GM18508 (cell line): ENCODE measurements around the gene C1QBP.
"Not testable (repeated sequence)": the region's sequence is repeated elsewhere in the genome, so short reads cannot be mapped to it uniquely, and the experiment has no call there.

Experiments
- ATAC-seq: cut with Tn5 transposase; IDR thresholded peaks from one replicate; pipeline ENCODE4 v1.9.1; 2021; ENCODE audit warnings: moderate number of reproducible peaks; ENCODE audit not compliant: insufficient read depth, unreplicated experiment

The C1QBP gene

DNA sequence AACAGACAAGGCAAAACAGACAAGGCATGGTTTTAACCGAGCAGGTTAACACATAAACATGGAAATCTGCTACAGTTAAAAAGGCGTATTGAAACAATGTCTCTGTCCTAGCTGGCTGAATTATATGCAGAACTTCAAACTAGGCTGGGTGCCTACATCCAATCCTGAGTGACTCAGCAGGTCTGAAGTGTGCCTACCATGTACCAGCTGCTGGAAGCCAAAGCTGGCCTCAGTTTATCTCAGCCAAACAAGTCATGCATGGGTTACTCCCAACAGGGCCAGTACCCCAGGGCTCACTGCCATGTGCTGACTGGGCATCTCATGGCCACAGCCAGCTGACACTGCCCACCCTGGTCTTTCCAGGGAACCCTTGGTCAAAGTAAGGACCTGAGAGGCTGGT, 4.0 kb downstream of the C1QBP start:
- no peak for ATAC-seq

DNA sequence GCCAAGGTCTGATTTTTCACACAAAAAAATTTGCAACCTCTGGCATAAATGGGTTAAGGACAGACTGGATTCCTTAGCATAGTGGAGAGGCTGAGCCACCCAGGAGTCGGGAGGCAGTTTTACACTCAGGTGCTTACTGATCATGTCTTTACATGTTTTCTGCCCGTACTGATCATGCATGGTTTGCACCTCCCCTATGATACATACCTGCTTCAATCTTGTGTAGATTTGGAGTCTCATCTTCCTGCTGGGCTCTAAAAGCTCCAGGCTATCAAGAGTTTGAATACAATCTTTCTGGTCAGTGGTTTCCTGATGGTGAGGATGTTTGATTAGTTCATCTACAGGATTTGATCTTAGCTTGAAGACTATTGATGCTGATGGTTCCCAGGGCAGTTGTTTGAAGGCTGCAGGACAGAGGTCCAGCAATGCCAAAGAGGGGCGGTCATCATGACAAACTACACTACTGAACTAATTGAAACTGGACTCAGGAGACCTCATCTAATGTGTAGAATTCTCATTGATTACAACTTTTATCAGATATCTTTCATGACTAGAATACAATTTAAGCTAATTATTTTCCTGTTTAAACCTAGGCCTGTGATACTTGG, 6.9 kb downstream of the C1QBP start:
- ATAC-seq, result no peak

DNA sequence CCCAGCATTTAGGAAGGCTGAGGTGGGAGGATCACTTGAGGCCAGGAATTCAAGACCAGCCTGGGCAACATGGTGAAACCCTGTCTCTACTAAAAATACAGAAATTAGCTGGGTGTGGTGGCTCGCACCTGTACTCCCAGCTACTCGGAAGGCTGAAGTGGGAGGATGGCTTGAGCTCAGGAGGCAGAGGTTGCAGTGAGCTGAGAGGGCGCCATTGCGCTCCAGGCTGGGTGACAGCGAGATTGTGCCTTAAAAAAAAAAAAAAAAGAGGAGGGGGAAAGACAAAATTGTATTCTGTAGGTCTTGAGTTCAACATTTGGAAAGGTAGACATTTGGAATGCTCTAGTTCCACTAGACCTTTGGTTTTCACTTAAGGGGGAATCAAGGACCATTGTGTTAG, 7.7 kb downstream of the C1QBP start:
- not testable (repeated sequence) for ATAC-seq

DNA sequence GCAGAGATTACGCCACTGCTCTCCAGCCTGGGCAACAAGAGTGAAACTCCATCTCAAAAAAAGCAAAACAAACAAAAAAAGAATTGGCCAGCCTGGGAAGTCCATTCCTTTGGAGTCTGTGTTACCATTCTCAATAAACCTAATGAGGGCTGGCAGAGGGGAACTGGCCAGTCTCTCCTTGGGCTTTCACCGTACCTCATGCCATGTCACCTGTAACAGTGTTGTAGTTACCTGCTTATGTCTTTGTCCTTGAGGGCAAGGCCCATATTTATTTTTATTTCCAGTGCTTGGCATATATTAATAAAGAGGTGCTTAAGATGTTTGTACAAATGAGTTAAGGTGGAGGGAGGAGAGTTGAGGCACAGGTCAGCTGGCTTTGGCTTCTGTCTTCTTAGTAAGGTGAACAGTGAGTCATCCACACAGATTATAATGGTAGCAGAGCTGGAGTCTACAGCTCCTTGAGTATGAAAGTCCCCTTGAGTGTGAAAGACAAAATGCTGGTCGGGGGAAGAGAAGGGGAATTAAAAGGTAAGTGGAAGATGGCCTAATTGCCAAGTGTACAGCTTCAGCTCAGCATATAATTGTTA, 8.4 kb downstream of the C1QBP start:
- no peak for ATAC-seq

DNA sequence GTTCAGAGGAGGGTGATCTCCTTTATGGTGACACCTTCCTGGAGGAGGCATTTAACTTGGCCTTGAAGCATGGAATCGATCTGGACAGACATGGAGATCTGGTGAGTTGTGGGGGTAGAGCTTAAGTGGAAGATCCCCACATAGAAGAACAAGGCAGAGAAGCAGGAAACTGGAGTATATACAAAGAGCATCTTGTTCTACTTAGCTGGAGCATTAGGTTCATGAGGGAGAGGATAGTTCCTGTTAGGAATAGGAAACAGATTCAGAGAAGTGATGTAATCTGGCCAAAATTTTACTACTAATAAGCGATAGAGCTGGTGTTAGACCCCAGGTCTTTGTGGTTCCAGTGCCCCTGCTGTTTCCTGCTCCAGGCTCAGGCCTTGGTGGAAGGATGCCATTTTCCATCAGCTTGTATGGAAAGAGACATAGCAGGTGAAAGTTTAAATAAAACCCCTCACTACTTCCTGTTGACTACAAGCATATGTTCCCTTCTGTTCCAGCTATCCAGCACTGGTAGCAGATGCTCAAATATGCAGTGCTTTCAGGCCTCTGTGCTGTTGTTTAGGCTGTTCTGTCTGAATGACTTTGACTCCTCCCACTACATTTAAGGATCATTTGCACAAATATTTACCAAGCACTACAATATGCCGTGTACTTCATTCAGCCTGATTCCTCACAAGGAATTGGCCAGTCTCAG, 9.6 kb downstream of the C1QBP start:
- ATAC-seq, result no peak

DNA sequence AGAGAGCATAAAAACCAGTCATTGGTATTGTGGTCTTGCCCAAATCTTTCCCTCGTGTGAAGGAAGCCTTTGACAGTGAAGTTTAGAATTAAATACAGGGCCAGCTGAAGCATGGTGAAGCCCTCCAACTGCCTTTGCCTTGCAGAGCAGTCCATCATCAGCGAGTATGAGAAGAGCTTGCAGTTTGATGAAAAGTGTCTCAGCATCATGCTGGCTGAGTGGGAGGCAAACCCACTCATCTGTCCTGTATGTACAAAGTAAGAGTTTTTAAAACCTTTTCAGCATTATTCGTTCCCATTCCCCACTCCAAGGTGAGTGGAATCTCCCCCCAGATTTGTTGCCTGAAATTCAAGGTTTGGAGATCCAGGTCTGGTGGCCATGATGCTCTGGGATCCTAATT, 13.1 kb downstream of the C1QBP start:
- no peak for ATAC-seq

DNA sequence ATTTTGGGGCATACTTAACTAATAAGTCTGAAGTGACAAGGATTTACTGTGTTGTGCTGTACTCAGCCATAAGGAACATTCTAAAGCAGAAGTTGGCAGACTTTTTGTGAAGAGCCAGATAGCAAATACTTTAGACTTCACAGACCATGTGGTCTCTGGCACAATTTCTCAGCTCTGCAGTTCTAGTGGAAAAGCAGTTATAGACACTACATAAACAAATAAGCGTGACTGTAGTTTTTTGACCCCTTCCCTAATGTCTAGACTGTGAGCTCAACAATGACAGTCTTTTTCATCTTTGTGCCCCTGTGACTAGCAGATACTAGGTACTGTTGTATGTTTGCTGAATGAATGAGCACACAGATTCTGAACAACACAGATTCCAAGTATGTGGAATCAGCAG, 14.0 kb downstream of the C1QBP start:
- no peak for ATAC-seq

DNA sequence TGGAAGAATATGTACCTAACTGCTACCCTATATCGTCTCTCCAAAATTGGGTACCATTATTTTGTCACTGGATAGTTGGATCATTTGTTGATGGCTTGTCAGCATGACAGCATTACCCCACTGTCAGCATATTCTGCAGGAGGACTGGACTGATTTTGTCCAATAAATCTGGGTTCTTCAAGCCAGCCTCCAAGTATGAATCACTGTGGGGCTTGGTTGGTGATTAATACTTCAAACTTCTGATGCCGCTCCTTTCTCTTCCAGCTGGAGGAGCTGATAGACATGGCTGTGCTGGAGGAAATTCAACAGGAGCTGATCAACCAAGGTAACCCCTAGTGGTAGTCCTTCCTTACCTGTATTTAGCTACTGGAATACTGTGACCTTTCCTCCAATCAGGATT, 16.4 kb downstream of the C1QBP start:
- no peak for ATAC-seq

DNA sequence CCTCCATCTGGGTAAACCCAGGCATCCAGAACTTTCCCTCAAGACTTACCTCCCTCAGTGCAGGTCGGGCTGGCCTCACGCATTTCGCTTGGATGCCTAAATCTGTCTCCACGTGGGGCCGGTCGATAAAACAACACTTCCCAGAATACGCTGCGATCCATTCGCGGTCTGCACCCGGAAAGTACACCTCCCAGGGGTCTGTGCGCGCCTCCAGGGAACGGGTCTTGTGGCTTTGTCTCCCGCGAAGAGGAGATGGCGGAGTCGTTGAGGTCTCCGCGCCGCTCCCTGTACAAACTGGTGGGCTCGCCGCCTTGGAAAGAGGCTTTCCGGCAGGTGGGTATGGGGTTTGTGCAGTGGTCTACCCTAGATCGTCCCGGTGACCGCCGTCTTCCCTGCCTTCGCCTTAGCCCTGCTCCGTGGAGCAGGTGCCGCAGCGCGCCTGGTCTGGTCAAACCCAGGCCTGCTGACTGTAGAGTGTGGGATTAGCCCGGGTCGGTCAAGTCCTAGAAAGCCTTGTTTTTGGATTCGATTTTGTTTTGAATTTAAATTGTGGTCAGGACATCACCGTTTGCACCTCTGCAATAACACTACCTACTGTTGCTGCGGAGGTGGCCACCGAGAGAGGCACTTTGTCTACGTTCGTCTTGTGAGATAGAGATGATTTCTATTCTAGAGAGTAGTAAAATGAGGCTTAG, 18.8 kb downstream of the C1QBP start, which contains the start of gene RPAIN:
TSS of gene RPAIN (plus strand) at position 224 of the 695 bp plus-strand sequence. CDS start at position 253, 29 bp downstream.
- ATAC-seq, result peak; percentile 36

DNA sequence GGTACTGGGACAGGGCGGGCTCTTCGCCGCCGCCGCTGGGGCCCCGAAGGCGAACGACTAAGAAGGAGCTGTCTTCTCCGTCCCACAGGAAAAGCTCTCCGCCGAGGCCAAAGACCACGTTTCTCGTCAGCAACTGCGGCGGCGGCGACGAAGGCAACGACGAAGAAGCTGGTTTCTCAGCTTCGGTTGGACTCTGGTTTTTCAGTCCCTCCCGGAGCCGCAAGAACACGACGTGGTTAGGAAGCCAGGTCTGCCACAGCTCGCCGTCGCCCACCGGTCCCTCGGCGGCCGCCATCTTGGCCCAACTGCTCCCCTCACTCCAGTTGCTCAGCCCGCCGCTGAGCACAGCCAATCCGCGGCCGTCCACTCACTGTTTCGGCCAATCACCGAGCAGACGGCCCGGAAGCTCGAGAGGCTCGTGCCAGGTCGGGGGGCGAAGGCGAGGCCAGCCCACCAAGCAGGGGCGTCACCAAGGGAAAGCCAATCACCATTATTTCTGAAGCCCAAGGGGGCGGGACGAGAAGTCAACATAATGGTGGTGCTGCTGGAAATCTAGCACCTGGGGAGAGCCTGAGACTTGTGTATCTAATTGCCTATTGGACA, 19.5 kb downstream of the C1QBP start, which contains the start of gene NUP88:
TSS of gene NUP88 (minus strand) at position 307 of the 603 bp plus-strand sequence. CDS start at position 295, 12 bp downstream.
- peak; percentile 43 for ATAC-seq

DNA sequence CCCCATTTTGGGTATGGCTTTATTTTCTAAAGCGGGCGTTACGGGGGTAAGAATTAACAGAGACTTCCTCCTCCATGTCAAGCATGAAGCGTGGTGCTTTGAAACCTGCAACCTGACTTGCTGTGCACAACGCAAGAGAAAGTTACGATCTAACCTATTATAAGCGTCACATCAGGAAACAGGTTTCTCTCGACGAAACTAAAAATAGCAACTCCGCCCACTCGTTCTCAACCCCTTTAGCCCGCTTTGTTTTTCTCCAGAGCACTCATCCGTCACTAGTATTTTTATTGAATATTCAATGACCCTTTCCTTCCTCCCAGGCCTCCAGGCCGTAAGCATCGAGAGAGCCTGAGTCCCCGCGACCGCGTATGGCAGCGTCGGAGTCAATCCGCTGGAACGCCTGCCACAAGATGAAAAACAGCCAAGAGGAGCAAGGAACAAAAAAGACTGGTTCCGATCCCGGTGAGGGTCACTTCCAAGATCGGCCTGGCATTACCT, 20.0 kb downstream of the C1QBP start:
- ATAC-seq, result no peak

DNA sequence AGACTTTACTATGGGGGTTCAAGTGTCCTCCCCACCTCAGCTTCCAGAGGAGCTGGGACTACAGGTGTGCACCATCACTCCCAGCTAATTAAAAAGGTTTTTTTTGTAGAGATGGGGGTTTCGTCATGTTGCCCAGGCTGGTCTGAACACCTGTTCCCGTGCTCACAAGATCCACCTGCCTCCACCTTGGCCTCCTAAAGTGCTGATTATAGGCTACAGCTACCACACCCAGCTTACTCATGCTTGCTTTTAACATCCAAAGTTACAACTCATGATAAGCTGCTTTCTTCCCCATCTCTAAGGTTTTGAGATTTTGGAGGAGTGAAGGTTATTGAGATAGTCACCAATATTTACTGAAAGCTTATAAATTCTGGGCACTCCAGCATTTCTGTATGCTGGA, 22.1 kb downstream of the C1QBP start:
- no peak for ATAC-seq

DNA sequence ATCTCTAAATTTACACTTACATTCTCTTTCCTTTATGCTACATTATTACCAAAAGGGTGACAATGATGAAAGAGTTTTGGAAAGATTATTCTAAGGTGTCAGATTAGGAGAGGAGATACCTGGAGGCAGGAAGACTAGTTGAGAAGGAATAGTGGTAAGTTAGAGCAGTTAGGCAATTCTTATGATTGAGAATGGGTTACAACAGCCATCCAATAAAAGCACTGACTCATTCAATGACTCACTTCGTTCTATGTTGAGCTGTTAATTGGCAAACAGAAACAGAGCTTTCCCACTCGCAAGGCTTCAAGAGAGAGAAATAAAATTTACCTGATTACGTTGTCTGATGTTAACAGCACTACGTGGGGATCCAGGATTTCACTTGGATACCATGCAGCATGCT, 25.3 kb downstream of the C1QBP start:
- ATAC-seq, result no peak

DNA sequence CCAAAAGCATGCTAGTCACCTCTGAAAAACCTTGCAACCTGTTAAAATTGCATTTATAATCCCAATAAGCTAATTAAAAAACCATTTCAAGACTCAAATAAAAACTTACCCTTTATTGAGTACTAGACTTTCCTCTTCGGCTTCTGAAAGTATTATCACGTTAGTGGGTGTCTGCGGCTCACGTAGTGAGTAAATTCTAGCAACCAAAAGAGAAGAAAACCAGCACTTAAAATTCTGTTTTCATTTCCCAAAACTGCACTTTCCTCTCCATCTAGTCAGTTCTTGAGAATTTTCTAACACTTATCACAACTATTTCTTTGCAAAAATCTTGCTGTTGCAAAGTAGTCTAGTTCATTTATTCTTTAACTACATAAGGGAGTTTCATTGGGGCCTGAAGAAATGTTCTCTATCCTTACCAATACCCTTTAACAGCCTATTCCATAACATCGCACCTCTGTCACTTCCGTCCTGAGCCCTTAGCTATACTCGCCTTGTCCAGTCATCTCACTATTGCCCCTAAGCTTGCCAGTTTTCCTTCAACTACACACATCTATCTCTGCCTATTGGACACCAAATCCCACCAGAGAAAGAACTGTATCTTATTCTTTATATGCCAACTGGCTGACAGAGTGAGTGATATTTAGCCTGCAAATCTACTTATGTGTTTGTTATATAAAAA, 28.2 kb downstream of the C1QBP start:
- no peak for ATAC-seq

DNA sequence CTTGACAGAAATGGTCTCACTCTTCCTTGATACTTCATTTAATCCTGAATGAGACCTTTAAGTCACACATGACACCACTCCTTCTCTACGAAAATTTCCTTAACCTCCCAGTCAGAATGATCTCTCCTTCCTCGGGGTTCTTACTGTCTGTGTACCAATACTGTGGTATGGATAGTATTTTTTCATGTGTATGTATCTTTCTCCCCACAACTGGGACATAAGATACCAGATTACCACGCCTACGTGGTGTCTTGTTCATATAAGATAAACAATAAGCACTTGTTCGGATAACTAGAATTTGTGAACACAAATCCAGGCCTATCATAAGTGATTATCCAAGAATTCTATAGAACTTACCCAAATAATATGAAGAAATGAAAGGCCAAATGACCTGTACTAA, 30.8 kb downstream of the C1QBP start:
- no peak for ATAC-seq

DNA sequence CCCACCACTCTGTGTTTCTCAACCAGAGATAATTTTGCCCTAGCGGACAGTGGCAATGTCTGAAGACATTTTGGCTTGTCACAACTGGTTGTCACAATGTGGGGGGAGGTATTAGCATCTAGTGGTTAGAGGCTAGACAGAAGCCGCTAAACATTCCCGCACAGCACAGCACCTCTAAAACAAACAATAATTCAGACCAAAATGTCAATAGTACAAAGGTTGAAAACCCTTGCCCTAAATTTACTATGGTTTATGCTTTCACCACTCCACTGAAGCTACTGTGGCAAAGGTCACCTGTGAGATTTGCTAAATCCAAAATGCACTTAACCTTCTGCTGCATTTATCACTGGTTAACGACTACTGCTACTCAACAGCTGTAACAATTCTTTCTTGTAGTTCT, 33.6 kb downstream of the C1QBP start:
- no peak for ATAC-seq

DNA sequence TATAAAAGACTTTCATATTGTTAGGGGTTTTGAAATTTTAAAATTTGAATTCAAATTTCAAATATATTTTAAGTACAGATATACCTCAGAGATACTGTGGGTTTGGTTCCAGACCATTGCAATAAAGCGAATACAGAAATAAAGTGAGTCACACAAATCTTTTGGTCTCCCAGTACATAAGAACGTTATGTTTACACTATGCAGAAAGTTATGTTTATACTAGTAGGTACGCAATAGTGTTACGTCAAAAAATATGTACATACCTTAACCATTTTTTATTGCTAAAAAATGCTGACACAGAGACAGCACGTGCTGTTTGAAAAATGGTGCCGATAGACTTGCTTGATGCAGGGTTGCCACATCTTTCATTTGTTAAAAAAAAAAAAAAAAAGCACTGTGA, 39.2 kb downstream of the C1QBP start:
- no peak for ATAC-seq

DNA sequence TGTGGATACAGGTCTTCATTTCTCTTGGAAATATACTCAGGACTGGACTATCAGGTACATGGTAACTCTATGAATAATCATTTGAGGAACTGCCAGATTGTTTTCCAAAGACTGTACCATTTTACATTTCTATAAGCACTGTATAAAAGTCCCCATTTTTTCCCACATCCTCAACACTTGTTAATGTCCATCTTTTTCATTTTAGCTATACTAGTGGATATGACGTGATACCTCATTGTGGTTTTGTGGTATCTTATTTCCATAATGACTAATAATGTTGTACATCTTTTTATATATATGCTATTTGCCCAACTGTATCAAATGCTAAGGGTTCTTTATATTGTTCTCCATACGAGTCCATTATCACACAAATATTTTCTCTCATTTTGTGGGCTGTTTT, 42.3 kb downstream of the C1QBP start:
- no peak for ATAC-seq

DNA sequence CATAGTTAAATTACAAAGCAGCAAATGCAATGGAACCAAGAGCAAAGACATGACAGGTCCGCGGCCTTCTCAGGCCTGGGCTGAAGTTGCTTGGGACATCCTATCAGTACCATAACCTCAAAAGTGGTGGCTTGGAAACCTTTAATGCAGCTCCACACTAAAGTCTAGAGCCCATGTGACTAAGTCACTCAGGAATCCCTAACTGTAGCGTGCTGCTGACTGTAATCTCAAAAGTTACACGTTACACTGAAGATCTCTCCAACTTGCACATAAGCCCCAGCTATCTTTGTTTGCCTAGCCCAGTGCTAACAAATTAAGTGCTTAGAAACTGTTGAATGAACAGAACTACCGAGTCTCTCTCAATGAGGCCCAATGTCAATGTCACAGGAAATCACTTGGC, 47.3 kb downstream of the C1QBP start:
- no peak for ATAC-seq
